ENCODE data around the gene KMO. TPM values are rescaled to one million over a fixed set of nuclear protein-coding genes. Genes with fewer than 3 reads are reported as not detected.

The KMO gene
- total and polyA plus RNA-seq, 4 donors = 10.2 to 37.3 (median 19.6) TPM

DNA sequence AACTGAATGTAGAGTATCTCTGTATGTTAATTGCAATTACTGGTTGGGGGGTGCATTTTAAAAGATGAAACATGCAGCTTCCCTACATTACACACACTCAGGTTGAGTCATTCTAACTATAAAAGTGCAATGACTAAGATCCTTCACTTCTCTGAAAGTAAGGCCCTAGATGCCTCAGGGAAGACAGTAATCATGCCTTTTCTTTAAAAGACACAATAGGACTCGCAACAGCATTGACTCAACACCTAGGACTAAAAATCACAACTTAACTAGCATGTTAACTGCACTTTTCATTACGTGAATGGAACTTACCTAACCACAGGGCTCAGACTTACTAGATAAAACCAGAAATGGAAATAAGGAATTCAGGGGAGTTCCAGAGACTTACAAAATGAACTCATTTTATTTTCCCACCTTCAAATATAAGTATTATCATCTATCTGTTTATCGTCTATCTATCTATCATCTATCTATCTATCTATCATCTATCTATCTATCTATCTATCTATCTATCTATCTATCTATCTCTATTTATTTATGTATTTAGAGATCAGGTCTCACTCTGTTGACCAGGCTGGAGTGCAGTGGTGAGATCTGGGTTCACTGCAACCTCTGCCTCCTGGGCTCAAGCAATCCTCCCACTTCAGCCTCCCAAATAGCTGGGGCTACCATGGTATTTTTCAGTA is 60.2 kb downstream of the KMO start:
- no peak overlapping the region for H3K9ac ChIP-seq (ENCODE audit: low read depth in 1 of 2, low read length in 2 of 2)
- no peak overlapping the region for H3K27ac ChIP-seq (ENCODE audit: low read depth in 1 of 2, low read length in 2 of 2)
- H3K36me3 ChIP-seq (ENCODE audit: control insufficient read depth in 4 of 4, insufficient read depth in 3 of 4, low read depth in 1 of 4, low read length in 3 of 4) = peaks cover 1 to 37% (median 34%) of the 10 kb centered on the region in 4 donors
- no peaks in the 10 kb centered on the region for H3K9me3 ChIP-seq (ENCODE audit: control insufficient read depth in 4 of 4, low read length in 3 of 4)
- H3K27me3 ChIP-seq (ENCODE audit: control insufficient read depth in 4 of 4, insufficient read depth in 4 of 4, low read length in 3 of 4) = no peaks in the 10 kb centered on the region
- WGBS = 93% methylated on average over 3 of the region's 3 CpGs
- TF ChIP-seq NR2F2 (IDR thresholded peaks at IDR 0.05) (no peak), RXRA (IDR thresholded peaks at IDR 0.05) (no peak), GABPA (IDR thresholded peaks at IDR 0.05 in 1 of 2, conservative IDR thresholded peaks at IDR 0.05 in 1 of 2) (no peak)
- H3K4me1 ChIP-seq (ENCODE audit: control insufficient read depth in 4 of 4, insufficient read depth in 4 of 4, low read length in 3 of 4) = no peaks in the 10 kb centered on the region
- H3K4me3 ChIP-seq (ENCODE audit: low read depth in 1 of 3, low read length in 3 of 3) = no peak overlapping the region
- DNase-seq (ENCODE audit: low spot score) = no peak

DNA sequence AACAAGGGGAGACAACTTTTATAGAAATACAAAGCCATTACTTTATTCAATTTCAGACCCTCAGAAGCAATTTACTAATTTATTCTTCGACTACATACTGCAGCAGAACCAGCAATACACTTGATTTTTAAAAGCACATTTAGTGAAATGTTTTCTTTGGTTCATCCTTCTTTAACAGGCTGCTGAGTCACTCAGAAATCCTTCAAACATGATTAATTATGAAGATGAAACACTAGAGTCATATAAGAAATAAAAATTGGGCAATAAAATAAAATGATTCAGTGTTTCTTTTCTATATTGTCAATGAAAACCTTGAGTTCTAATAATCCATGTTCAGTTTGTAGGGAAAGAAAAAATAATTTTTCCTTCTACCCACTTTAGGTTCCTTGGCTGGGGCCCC is 61.0 kb downstream of the KMO start:
- H3K9me3 ChIP-seq (ENCODE audit: control insufficient read depth in 4 of 4, low read length in 3 of 4) = no peaks in the 10 kb centered on the region
- 99% methylated on average over 1 of the region's 1 CpG for WGBS
- no peak overlapping the region for H3K4me3 ChIP-seq (ENCODE audit: low read depth in 1 of 3, low read length in 3 of 3)
- no peaks in the 10 kb centered on the region for H3K4me1 ChIP-seq (ENCODE audit: control insufficient read depth in 4 of 4, insufficient read depth in 4 of 4, low read length in 3 of 4)
- DNase-seq (ENCODE audit: low spot score) = no peak
- no peaks in the 10 kb centered on the region for H3K27me3 ChIP-seq (ENCODE audit: control insufficient read depth in 4 of 4, insufficient read depth in 4 of 4, low read length in 3 of 4)
- peaks cover 1 to 35% (median 33%) of the 10 kb centered on the region in 4 donors for H3K36me3 ChIP-seq (ENCODE audit: control insufficient read depth in 4 of 4, insufficient read depth in 3 of 4, low read depth in 1 of 4, low read length in 3 of 4)
- no peak overlapping the region for H3K27ac ChIP-seq (ENCODE audit: low read depth in 1 of 2, low read length in 2 of 2)
- TF ChIP-seq, protein P1, sequence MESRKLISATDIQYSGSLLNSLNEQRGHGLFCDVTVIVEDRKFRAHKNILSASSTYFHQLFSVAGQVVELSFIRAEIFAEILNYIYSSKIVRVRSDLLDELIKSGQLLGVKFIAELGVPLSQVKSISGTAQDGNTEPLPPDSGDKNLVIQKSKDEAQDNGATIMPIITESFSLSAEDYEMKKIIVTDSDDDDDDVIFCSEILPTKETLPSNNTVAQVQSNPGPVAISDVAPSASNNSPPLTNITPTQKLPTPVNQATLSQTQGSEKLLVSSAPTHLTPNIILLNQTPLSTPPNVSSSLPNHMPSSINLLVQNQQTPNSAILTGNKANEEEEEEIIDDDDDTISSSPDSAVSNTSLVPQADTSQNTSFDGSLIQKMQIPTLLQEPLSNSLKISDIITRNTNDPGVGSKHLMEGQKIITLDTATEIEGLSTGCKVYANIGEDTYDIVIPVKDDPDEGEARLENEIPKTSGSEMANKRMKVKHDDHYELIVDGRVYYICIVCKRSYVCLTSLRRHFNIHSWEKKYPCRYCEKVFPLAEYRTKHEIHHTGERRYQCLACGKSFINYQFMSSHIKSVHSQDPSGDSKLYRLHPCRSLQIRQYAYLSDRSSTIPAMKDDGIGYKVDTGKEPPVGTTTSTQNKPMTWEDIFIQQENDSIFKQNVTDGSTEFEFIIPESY (IDR thresholded peaks at IDR 0.05) = no peak
- TF ChIP-seq, protein P2, sequence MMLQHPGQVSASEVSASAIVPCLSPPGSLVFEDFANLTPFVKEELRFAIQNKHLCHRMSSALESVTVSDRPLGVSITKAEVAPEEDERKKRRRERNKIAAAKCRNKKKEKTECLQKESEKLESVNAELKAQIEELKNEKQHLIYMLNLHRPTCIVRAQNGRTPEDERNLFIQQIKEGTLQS (IDR thresholded peaks at IDR 0.05) = no peak
- no peak for TF ChIP-seq HNF4A (conservative IDR thresholded peaks at IDR 0.05)
- no peak overlapping the region for H3K9ac ChIP-seq (ENCODE audit: low read depth in 1 of 2, low read length in 2 of 2)

DNA sequence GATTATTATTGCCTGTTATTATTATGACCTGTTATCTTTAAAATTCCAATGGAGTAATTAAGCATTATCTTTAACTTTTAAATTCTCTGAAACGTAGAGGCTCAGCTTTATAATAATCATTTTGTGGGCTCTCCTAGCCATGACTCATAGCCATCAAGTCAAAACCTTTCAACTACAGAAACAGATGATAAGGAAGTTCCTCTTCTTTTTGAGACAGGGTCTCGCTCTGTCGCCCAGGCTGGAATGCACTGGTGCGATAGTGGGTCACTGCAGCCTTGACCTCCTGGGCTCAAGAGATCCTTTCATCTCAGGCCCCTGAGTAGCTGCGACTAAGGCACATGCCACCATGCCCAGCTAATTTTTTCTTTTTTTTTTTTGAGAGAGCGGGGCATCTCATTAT is 64.5 kb downstream of the KMO start:
- Histone ChIP-seq H3K4me1 (ENCODE audit: control insufficient read depth in 4 of 4, insufficient read depth in 4 of 4, low read length in 3 of 4) (no peaks in the 10 kb centered on the region), H3K36me3 (ENCODE audit: control insufficient read depth in 4 of 4, insufficient read depth in 3 of 4, low read depth in 1 of 4, low read length in 3 of 4) (peaks cover 1 to 24% (median 20%) of the 10 kb centered on the region in 4 donors), H3K9me3 (ENCODE audit: control insufficient read depth in 4 of 4, low read length in 3 of 4) (no peaks in the 10 kb centered on the region), H3K9ac (ENCODE audit: low read depth in 1 of 2, low read length in 2 of 2) (no peak overlapping the region), H3K4me3 (ENCODE audit: low read depth in 1 of 3, low read length in 3 of 3) (no peak overlapping the region), H3K27me3 (ENCODE audit: control insufficient read depth in 4 of 4, insufficient read depth in 4 of 4, low read length in 3 of 4) (no peaks in the 10 kb centered on the region), H3K27ac (ENCODE audit: low read depth in 1 of 2, low read length in 2 of 2) (no peak overlapping the region)
- no peak for DNase-seq (ENCODE audit: low spot score)
- WGBS = 93% methylated on average over 6 of the region's 6 CpGs
- TF ChIP-seq YY1 (IDR thresholded peaks at IDR 0.05) (no peak), FOXA2 (IDR thresholded peaks at IDR 0.05) (no peak), GABPA (IDR thresholded peaks at IDR 0.05 in 1 of 2, conservative IDR thresholded peaks at IDR 0.05 in 1 of 2) (no peak), SP1 (IDR thresholded peaks at IDR 0.05) (no peak), RXRA (IDR thresholded peaks at IDR 0.05) (no peak), JUND (IDR thresholded peaks at IDR 0.05) (no peak), TAF1 (conservative IDR thresholded peaks at IDR 0.05) (no peak), NR2F2 (IDR thresholded peaks at IDR 0.05) (no peak), FOXA1 (IDR thresholded peaks at IDR 0.05) (no peak), HNF4A (conservative IDR thresholded peaks at IDR 0.05) (no peak)
- TF ChIP-seq, protein P1 (IDR thresholded peaks at IDR 0.05) = no peak
- TF ChIP-seq, protein P3, sequence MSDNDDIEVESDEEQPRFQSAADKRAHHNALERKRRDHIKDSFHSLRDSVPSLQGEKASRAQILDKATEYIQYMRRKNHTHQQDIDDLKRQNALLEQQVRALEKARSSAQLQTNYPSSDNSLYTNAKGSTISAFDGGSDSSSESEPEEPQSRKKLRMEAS (IDR thresholded peaks at IDR 0.05) = no peak
- TF ChIP-seq, protein P4, sequence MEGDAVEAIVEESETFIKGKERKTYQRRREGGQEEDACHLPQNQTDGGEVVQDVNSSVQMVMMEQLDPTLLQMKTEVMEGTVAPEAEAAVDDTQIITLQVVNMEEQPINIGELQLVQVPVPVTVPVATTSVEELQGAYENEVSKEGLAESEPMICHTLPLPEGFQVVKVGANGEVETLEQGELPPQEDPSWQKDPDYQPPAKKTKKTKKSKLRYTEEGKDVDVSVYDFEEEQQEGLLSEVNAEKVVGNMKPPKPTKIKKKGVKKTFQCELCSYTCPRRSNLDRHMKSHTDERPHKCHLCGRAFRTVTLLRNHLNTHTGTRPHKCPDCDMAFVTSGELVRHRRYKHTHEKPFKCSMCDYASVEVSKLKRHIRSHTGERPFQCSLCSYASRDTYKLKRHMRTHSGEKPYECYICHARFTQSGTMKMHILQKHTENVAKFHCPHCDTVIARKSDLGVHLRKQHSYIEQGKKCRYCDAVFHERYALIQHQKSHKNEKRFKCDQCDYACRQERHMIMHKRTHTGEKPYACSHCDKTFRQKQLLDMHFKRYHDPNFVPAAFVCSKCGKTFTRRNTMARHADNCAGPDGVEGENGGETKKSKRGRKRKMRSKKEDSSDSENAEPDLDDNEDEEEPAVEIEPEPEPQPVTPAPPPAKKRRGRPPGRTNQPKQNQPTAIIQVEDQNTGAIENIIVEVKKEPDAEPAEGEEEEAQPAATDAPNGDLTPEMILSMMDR (IDR thresholded peaks at IDR 0.05; ENCODE audit: low read depth, low read length, missing input control) = no peak
